HG02623 (cell line): Measurements from ENCODE around the gene CYBRD1.
"Not testable (repeated sequence)": the region's sequence is repeated elsewhere in the genome, so short reads cannot be mapped to it uniquely, and the experiment has no call there.

ENCODE experiments used
- ATAC-seq: cut with Tn5 transposase; IDR thresholded peaks from one replicate; pipeline ENCODE4 v1.9.1; 2021; ENCODE audit warnings: moderate library complexity; ENCODE audit not compliant: unreplicated experiment

The CYBRD1 gene

DNA sequence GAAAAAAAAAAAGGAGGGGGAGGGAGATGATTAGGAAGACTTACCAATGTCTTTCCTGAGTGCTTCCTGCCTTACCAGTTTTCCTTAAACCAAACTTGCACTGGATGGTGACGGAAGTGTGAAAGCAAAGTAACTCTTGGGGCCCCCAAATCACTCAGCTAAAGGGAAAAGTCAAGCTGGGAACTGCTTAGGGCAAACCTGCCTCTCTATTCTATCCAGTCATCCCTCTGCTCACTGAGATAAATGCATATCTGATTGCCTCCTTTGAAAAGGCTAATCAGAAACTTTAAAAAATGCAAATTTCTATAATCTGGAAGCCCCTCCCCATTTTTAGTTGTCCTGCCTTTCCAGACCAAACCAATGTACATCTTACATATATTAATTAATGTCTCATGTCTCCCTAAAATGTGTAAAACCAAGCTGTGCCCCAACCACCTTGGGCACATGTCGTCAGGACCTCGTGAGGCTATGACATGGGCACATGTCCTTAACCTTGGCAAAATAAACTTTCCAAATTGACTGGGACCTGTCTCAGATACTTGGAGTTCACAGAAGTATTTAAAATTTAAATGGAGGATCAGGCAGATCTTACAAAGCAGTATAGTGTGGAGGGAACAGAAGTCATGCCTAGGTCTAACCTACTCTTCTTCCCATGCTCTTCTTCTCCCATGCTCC, 7.2 kb upstream of the CYBRD1 start:
- no peak for ATAC-seq

DNA sequence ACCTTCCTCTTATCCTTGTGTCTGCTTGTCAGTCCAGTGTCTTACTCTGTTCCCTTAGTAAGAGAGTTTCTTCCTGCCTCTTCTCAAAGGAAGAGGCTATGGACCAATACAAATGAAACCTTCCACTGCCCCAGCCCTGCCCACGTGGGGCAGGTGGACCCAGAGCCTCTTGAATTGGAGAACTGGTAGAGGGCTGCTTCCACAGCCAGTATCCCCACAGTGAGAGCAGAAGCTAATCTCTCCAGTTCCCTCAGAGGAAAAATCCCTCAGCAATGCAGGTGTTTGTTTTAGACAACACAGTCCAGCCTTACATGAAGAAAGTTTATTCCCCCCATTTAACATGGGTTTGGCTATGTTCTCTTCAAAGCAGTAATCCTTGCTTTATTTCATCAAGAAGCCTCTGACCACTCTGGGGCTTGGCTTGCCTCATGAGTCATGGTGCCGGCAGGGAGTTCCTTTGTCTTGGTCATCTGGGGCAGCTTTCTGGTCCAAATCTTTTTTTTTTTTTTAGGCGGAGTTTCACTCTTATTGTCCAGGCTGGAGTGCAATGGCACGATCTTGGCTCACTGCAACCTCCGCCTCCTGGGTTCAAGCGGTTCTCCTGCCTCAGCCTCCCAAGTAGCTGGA, 6.5 kb upstream of the CYBRD1 start:
- ATAC-seq: no peak

DNA sequence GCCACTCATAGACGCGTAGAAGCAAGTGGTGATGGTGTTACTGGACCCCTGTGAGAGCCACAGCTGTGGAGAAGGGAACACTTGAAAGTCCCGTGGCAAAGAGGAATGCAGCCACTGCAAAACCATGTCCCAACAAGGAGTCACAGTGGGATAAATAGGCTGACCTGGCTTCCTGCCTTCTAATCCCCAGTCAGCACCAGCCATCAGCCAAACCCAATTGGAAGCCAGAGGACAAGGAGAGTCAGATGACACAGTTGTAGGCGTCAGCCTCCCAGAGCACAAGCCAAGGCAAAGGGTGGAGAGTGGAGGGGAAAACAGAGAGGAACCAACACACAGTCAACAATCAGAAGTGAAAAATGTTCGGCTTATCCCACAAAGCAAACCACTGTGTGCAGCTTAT, 5.5 kb upstream of the CYBRD1 start:
- ATAC-seq: no peak

DNA sequence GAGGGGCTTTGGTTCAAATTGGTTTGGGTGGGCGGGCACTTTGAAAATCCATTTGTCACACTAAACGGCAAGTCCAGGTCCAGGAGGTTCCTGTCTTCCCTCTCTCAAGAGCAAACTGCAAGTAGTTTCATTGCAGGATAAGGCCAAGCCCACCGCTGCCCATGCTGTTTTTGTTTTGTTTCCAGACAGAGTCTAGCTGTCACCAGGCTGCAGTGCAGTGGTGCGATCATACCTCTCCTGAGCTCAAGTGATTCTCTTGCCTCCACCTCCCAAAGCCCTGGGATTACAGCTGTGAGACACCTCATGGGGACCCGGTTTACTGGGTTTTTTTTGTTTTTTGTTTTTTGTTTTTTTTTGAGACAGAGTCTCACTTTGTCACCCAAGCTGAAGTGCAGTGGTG, 1.8 kb upstream of the CYBRD1 start:
- ATAC-seq: no peak

DNA sequence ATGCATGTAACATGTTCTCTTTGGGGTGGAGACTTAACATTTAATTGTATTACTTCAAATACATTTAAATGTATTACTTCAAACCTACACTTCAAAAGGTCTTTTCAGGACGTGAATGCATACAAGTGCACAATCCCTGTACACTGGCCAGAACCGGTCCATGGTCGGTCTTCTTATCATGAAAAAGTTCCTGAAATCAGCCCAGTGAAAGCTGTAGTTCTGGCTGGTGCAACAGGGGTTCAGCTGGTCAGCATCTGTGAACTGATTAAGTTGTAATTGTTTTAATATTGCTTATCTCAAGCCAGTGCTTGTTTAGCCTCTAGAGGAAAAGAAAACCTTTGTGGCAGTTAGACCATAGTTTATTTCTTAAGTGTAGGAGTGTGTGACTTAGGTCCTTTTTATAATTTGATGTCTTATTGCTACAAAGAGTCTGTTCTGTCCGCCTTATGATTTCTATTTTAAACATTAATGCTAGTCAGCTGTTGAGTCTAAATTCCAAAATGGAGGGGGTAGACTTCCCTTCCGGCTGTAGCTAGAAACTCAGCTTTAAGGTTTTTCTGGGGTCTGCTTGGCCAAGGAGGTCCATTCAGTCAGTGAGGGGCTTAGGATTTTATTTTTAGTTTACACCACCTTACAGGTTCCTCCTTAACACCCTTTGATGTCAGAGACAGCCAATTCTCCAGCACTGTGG, 768 bp upstream of the CYBRD1 start:
- no peak for ATAC-seq

DNA sequence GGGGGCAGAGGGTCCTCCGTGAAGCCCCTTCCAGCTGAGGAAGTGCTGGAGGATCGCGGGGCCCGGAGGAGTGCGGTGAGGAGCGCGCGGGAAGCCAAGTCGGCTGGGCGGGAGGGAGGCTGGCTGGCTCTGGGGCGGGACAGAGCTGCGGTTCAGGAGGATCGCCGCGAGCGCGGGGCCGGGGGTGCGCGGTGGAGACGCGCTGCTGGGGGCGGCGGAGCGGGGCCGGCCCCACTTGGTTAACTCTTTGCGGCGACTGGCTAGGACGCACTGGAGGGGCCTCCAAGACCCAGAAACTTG, 464 bp downstream of the CYBRD1 start:
- peak; percentile 24 for ATAC-seq

DNA sequence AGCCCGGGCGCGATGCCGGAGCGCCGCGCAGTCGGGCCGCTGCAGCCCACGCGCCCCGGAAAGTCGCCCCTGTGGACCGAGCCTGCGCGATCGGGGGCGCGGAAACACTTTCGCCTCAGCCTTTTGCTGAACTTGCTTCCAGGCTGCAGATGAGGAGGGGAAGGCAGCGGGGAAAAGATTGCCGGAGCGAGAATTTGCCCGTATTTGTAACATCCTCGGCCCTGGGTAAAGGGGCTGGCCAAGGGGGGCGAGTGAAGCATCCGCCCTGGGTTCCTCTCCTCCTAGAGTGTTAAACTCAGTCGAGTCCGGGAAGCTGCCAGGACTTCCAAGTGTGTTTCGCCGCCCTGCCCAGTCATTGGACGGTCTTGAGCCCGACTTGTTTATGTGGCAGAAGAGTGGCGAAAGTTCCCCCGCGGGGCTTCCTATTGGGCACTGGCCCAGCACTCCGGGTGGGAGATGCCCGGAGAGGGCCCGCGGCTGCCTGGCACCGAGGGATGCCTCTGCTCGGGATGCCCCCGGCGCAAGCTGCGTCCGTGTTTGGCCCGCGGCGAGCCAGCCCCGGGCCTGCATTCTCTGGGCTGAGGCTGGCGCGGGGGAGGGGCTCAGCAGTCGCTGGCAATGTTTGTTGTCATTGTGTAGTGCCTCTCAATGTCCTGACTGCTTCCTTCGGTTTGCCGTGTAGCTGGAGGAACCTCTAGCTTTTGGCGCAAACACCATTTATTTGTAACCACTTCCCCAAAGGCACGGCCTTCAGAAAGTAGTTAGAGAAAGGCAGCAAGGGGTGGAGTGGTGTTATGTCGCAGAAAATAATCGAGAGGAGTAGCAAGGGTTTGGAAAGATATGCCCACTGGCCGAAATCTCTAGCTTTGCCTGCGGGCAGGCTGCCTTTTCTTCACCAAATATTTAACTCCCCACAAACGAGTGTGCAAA, 1.1 kb downstream of the CYBRD1 start:
- ATAC-seq: peak; percentile 33

DNA sequence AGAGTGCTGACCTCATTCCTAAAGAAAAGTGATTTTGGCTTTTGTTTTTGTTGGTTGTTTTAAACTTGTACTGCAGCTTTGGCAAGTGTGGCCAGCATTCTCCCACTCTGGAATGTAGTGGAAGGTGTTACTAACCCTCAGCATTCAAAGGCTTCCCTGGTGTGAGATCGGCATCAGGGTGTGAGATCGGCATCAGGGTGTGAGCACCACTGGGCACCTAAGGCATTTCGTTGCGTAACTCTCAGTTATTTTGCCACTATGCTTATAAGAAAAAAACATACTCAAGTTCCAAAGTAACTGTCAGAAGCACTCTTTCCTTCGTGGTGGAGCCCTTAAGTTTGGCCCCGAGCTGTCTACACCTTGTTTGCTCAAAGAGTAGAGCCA, 1.7 kb downstream of the CYBRD1 start:
- no peak for ATAC-seq

DNA sequence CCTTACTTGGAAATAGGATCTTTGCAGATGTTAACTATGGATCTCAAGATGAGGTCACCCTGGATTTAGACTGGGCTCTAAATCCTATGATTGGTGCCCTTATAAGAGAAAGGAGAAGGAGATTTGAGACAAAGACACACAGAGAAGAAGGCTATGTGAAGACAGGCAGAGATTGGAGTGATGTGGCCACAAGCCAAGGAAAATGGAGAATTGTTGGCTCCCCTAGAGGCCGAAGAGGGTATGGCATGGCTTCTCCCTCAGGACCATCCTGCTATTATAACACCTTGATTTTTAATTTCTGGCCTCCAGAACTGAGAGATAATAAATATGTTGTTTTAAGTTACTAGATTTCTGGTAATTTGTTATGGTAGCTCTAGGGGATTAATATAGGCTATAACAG, 7.6 kb downstream of the CYBRD1 start:
- ATAC-seq: no peak

DNA sequence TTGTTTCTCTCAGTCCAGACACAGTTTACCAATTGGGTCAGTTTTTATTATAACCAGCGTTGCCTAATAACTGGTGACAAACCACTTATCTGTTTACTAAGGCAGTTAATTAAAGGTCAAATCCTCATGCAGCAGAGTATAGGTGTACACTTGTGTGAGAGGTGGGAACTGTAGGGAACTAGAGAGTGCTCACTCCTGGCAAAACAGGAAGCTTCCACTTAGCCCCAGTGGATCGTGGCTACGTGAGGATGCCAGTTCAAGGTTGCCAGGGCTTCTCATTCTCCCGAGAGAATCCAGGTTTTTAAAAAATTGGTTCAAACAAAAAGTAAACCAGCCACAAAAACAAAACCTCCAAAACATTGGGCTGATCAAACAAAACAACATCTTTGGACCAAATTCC, 8.1 kb downstream of the CYBRD1 start:
- ATAC-seq: no peak

DNA sequence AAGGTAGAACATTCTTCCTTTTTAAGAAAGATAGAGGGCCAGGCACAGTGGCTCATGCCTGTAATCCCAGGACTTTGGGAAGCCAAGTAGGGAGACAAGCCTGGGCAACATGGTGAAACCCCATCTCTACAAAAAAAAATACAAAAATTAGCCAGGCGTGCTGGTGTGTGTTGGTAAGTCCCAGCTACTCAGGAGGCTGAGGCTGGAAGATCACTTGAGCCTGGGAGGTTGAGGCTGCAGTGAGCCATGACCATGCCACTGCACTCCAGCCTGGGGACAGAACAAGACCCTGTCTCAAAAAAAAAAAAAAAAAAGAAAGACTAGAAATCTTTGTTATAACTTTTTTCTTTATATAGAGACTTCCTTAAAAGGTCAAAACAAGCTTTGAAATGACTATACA, 8.6 kb downstream of the CYBRD1 start:
- ATAC-seq: not testable (repeated sequence)

DNA sequence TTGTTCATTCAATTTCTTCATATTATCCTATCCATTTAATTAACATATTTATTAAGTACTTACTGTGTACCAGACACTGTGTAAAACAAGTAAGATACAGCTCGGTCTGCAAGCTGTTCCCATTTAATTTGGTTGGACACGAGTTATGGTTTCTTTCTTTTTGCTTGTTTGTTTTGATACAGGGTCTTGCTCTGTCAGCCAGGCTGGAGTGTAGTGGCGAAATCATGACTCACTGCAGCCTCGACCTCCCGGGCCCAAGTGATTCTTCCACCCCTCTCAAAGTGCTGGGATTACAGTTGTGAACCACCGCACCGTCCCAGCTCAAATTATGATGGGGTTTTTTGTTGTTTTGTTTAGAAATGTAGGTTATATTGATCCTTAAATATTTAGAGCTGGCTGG, 9.0 kb downstream of the CYBRD1 start:
- ATAC-seq: no peak

DNA sequence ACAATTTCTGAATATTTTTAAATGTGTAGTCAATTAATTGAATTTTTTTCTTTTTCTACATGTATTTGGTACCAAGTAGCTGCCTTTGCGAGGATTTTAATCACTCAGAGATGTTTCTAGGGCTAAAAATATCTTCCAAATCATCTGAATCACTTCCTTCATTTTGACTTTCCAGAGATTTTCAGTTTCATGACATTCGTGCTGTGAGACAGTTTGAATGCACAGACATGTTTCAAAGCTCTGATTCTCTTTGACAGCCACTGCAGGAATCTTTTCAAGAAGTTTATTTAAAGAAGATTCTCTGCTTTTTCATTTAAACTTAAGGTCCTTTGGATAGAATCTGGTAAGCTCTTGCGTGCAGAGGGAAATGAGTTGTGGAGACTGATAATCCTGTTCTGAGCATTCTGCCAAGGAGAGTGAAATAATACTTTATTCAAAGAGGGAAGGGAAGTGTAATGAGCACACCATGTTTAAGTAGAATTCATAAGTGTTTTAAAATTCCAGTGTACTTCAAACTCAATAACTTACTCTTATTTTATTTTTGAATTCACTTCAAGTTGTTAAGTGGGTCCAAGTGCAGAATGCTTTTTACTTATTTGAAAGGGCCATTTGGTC, 9.7 kb downstream of the CYBRD1 start:
- no peak for ATAC-seq

DNA sequence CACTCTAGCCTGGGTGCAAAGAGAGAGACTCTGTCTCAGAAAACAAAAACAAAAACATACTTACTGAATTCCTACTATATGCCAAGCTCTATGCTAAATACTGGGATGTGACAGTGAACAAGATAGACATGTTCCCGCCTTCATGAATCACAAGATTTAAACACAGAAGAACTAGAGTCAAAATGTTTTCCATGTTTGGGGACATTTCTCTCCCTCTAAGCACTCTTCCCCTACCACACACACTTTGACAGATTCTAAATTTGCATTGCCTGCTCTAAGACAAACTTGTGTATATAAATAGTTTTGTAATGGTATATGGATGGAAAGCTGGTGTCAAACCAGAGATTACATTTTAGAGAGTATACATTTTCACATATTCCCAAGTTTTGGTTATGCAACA, 11.1 kb downstream of the CYBRD1 start:
- no peak for ATAC-seq

DNA sequence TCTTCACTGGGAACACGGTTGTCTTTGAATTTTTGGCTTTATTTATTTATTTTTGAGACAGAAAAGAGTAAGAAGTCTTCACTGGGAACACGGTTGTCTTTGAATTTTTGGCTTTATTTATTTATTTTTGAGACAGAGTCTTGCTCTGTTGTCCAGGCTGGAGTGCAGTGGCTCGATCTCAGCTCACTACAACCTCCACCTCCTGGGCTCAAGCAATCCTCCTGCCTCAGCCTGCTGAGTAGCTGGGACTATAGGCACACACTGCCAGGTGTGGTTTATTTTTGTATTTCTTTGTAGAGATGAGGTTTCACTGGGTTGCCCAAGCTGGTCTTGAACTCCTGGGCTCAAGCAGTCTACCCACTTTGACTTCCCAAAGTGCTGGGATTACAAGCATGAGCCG, 13.3 kb downstream of the CYBRD1 start:
- ATAC-seq: not testable (repeated sequence)

DNA sequence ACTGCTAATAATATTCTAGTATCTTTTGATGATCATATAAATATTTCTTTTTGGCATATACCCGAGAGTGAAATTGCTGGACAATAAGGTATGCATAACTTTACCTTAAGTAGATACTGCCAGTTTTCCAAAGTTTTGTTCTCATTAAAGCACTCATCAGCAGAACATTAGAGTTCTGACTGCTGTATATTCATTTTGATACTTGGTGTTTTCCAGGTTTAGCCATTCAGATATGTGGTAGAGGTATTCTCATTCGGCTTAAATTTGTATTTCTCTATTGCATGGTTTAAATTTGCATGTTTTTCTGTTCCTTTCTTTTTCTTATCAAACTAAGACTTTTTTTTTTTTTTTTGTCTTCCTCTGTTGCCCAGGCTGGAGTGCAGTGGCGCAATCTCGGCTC, 18.2 kb downstream of the CYBRD1 start:
- ATAC-seq: no peak

DNA sequence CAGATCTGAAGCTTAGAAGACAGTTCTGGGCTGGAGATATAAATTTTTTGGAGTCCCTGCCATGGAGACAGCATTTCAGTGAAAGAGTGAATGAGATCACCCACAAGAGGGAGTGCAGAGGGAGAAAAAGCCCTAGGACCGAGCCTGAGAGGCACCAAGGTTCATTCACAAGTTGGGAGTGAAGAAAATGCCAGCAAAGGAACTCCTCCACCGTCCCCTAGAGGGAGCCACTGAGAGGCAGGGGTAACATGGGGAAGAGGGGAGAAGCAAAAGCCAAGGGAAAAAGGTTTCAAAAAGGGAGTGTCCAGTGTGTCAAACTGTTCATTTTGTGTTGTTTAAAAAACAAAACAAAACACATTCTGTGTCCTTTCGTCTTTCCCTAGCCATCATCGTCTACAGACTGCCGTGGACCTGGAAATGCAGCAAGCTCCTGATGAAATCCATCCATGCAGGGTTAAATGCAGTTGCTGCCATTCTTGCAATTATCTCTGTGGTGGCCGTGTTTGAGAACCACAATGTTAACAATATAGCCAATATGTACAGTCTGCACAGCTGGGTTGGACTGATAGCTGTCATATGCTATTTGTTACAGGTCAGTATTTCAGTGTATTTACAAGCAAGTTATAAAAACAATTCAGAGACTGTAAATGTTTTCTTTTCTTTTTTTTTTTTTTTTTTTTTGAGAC, 19.1 kb downstream of the CYBRD1 start:
- ATAC-seq: no peak

DNA sequence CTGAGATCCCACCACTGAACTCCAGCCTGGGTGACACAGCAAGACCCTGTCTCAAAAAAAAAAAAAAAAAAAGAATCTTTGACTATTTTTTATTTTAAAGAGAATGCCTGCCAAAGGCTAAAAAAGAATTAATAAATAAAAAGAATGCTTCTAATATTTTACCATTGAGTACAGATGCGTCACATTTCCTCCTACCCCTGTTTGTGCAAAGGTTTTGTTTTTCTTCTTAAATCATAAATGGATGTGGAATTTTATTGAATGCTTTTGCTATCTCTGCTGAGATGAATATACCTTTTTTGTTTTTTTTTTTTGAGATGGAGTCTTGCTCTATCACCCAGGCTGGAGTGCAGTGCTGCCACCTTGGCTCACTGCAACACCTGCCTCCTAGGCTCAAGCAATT, 22.8 kb downstream of the CYBRD1 start:
- ATAC-seq: no peak

DNA sequence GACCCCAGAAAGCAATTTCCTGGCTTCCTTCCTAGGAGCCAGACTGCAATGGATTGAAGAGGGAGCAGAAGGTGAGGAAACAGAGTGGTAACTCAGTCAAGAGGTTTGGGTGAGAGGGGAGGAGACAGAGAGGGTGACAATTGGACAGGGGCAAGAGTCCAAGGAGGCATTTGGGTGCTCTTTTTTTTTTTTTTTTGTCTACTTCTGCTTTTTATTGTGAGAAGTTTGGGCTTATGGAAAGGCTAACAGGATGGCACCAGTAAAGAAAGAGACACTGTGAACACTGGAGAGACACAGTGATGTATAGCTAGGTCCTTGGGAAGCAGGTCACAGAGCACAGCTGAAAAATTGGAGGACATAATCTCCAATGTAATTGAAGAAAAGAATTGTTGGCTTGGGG, 25.0 kb downstream of the CYBRD1 start:
- no peak for ATAC-seq

DNA sequence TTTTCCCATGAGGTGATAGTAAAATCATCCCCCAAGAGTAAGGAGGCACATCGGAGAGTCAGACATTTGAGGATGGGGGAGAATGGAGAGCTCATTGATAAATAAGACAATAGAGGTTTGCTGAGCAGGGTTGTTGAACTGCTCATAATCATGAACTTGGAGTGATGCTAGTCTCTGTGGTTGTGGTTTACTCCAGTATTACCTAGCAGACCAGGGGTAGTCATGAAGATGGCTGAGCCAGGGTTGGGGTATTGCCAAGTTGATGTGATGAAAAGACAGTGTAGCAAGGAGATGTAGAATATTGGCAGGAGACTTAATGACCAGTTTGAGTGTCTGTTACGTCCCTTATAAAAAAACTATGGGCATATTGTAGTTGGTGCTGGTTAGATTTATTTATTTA, 25.4 kb downstream of the CYBRD1 start:
- no peak for ATAC-seq

DNA sequence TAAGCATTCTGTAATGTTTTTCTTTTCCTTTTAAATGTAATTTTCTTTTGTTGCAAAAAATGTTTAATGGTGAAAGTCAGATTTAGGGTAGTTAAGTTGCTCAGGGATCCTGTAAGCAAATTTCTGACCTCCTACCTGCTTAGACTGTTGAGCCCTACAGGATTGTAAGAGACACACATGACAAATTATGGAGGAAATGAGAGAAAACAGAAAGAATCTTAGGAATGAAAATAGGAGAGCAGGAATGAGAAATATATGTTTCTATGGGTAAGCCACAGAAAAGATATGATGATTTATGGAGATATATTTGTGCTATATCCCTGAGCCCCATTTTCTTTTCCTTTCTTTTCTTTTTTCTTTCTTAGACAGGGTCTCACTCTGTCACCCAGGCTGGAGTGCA, 28.3 kb downstream of the CYBRD1 start:
- no peak for ATAC-seq
